CD4-positive, alpha-beta T cell treated with Interleukin-15 for 1 hour (primary cell): ENCODE results near the gene CTSS.

Experiments used
- DNase-seq: peaks from one replicate; pipeline ENCODE4 v3.0.0-alpha.2; 2020

Gene CTSS

GRCh38 chr1:150696590-150696989 lies 69.0 kb downstream of the CTSS start:
- no peak for DNase-seq

DNA sequence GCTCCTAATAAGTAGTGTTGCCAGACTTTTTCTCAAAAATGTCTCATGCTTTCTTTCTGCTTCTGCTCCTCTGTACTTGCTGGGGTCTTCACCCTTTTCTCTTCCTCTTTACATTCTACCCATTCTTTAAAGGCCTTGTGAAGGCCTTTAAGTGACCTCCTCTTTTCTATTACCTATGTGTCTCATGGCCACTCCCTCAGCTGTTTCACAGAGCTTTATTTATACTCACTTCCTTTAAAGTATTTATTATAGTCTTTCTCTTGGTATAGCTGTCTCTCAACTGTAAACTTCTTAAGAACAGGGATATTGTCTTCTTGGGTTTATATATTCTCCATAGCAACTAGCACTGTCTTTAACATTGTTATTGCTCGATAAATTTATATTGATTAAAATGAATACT lies 69.4 kb downstream of the CTSS start:
- no peak for DNase-seq

DNA sequence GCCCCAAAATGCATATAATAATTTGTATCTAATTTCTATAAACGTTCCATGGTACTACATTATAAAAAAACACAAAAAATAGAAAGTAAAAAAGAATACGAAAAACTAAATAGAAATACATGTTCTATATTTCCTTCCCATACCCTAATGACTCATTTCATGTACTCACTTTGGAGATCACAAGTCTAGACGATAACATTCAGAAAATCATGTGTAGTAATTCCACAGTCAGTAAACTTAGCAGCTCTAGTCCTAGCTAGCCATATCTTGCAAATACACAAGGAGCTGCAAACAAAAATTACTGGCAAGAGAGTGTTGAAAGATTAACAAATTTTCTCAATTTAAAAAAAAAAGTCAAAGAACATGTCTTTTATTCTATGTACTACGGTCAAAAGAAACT lies 70.0 kb downstream of the CTSS start:
- DNase-seq = no peak

DNA sequence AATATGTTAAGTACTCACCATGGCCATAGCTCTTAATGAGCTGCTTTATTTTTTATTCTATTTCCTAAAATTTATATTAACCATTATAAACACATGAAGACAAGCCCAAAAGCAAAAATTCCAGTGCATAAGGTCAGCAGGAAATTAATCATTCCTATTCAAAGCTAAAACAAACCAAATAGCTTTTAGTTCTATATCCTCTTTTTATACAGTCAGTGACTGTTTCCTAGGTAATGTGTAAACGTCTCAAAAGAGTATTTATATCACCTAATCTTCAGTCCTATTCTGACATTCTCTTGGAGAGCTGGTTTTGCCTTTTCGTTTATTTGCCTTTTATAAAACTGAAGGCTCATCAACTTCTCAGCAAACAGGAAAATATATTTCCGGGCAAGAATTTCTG lies 72.9 kb downstream of the CTSS start:
- DNase-seq = no peak

DNA sequence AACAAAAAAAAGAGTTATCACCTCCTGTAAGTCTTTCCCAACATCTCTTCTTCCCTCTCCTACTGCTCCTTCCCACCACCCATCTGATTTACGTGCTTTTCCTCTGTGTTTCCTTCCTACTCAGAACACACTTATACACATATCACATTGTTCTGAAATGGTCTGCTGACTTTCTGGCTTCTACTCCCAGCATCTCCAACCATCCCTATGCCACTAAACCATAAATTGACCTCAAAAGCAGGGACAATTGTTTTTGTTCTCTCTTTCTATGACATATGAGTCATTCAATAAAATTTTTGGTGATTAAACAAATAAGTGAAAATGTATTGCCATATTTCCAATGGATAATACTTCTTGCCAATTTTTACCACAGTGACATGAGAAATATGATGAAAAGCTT lies 76.8 kb downstream of the CTSS start:
- DNase-seq = no peak

GRCh38 chr1:150686275-150686674 lies 79.3 kb downstream of the CTSS start:
- no peak for DNase-seq

- DNase-seq = no peak
Measured at GRCh38 chr1:150683914-150684313, 81.7 kb downstream of the CTSS start.
